Loucy (cell line): ENCODE measurements around the gene TRAPPC4.

Source experiments
- CTCF ChIP-seq: fragments of 200-600 bp; sonication (generic); conservative IDR thresholded peaks from 2 replicates; pipeline ENCODE4 v1.5.1; 2014; ENCODE audit warnings: mild to moderate bottlenecking, antibody characterized with exemption, low read length
- EZH2phosphoT487 ChIP-seq: fragments of 200-600 bp; IDR thresholded peaks from 2 replicates; pipeline ENCODE4 v1.6.1; 2018; ENCODE audit warnings: antibody characterized with exemption, mild to moderate bottlenecking, moderate library complexity, borderline replicate concordance

- TF ChIP-seq CTCF: no peak
- TF ChIP-seq EZH2phosphoT487: no peak
These were observed 44.6 kb upstream of the TRAPPC4 start for GRCh38 chr11:118973985-118974384.
